DND-41 (cell line): Measurements from ENCODE around the gene HTR3C.

Source experiments
- CTCF ChIP-seq: IDR thresholded peaks from 2 replicates; pipeline ENCODE4 v1.5.1; 2012; ENCODE audit warnings: borderline replicate concordance, low read length, moderate library complexity, mild to moderate bottlenecking; ENCODE audit not compliant: poor library complexity, severe bottlenecking; ENCODE audit errors: extremely low read depth
- EZH2 ChIP-seq: IDR thresholded peaks from 3 replicates; pipeline ENCODE4 v1.6.1; 2012; ENCODE audit warnings: borderline replicate concordance, low read depth, mild to moderate bottlenecking, moderate library complexity, low read length, inconsistent platforms; ENCODE audit not compliant: severe bottlenecking

GRCh38 chr3:184004476-184004875 lies 48.4 kb upstream of the HTR3C start:
- TF ChIP-seq CTCF (no peak), EZH2 (no peak)
